CD4-positive, alpha-beta T cell treated with Interleukin-6 for 4 hours (primary cell): ENCODE results near the gene ATAD1.

Experiments
- DNase-seq: peaks from one replicate; pipeline ENCODE4 v3.0.0-alpha.2; 2020; ENCODE audit warnings: mixed read lengths

The ATAD1 gene

DNA sequence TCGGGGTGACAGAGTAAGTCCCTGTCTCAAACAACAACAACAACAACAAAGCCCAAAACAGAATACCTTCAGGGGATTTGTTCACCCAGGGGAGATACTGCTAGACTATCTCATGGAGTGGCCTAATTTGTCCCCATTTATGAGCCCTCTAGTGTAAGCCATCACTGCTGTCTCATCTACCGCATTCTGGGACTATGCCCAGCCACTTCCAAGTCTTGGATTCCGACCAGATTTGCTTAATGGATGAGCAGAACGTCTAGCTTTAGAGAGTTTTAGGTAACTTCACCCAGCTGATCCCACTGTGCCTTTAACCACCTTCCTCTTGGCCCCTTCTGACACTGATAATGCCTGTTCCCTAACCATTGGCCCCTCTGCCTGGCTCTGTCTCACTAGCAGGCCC, 111.3 kb downstream of the ATAD1 start:
- DNase-seq = no peak

DNA sequence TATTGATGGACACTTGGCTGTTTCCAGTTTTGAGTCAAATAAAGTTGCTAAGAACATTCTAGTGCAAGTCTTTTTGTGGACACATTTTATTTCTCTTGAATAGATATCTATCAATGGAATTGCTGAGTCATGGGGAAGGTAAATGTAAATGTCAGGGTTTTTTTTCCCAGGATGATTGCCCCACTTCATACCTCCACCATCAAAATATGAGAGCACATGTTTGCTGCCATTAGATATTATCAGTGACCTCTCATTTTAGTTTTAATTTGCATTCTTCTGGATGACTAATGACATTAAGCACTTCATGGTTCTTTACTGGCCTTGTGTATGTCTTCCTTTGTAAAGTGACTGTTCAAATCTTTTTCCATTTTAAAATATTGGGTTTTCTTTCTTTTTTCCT, 112.7 kb downstream of the ATAD1 start:
- no peak for DNase-seq

- no peak for DNase-seq
These were observed 114.3 kb downstream of the ATAD1 start for GRCh38 chr10:87703771-87704170.

DNA sequence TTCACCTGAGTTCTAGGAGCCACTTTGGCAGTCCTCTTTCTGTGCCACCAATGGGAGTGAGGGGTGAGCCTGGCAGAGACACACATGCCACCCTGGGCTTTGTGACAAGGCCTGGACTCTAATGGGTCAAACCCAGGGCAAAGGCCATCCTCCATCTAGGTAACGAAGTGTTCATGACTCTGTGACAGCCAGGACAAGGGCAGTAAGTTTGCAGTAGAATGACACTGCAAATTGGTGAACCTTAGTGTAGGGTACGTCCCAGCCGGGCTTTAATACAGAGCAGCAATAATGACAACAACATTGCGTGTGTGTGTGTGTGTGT, 115.1 kb downstream of the ATAD1 start:
- no peak for DNase-seq

DNA sequence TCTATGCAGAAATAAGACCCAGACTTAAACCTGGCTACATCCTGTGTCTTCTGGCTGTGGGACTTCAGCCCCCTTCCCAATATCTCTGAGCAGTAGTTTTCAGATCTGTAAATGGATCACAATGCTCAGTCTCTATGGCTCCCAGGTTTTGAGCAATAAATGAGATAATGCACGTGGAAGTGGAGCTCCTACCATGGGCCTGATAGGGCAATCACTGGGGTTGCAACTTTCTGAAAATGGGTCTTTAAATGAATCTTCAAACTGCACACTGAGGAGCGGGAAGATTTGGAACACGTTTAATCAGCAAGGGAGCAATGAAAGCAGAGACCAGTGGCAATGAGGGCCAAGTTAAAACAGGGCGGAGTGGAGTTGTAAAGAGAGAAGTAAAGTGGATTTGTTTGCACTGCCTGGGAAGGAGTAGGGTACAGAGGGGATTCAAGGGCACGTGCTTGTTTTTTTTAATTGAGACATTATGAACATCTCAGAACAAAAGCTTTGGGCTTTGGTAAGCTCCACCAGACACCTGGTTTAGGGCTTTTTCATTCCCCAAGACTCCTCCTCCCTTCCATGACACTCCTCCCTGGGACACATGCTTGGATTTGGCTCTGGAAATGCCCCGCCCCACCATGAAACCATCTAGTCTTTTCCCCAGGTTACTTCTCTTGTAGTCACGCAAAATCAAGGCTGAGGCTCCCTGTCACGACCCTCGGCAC, 115.6 kb downstream of the ATAD1 start:
- no peak for DNase-seq
